ENCODE results near the gene ADM5.

ADM5 gene

DNA sequence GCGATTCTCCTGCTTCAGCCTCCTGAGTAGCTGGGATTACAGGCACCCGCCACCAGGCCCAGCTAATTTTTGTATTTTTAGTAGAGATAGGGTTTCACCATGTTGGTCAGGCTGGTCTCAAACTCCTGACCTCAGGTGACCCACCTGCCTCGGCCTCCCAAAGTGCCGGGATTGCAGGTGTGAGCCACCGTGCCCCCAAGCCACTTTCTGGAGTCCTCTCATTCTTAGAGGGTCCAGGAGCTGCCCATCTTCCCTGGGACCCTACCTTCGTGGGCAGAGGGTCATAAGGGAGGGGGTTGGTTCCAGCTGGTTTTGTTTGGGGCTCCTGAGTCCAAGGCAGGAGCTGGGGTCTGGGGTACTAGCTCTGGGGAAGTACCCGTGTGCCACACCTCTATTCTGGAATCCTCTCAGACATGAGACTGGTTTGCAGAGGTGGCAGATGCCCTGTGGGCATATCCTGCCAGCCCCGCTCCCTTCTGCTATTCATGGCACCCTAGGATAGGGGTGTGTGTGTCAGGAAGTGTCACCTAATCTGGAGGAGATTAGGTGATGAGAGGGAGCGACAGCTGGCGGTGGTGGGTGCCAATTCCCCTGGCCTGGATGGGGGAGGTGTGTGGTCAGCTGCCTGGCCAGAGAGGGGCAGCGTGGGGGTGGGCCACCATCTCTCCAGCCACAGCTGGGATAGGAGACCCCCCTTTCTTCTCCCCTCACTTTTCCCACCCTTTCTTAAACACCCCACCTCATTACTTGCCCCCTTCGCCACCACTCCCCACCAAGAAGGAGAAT is 10.2 kb upstream of the ADM5 start:
- ATAC-seq (replicated peaks; ENCODE audit: extremely low read depth, poor library complexity, severe bottlenecking) = no peak
- Mint-ChIP-seq H3K4me1 (peaks cover 43% of the 10 kb centered on the region), H3K27ac (ENCODE audit: low read depth) (peak overlapping the region; percentile 99)

DNA sequence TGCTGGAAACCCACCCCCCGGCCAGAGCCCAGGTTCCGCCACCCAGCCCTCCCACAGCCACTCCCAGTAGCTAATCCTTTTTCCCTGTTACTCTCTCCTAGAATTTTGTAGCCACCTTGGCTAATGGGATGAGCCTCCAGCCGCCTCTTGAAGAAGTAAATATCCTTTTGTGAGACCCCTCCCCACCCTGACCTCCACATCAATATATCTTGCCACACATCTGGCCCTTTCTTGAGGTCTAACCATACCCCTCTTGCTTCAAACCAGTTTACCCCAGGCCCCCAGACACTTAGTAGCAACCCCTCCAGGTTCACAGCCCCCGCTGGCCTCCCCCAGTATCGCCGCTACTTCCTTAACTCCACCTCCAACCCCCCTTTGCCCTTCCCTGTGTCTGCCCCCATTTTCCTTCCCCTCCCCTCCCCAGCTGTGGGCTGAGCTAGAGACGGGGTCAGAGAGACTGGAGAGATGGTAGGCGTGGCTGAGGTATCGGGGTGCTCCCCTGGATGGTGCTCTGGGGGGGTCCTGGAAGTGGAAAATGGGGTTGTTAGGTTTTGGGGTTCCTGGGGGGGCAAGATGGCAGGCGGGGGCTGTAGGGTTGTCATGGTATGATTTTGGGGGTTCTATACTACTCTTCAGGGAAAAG is 9.5 kb upstream of the ADM5 start:
- peaks cover 41% of the 10 kb centered on the region for H3K36me3 Mint-ChIP-seq (ENCODE audit: insufficient read depth)
- ATAC-seq (replicated peaks; ENCODE audit: extremely low read depth, poor library complexity, severe bottlenecking) = no peak
- no peaks in the 10 kb centered on the region for H3K9me3 Mint-ChIP-seq
- H3K4me1 Mint-ChIP-seq = peaks cover 45% of the 10 kb centered on the region
- H3K4me3 Mint-ChIP-seq = peak overlapping the region; percentile 28
- no peak for DNase-seq (ENCODE audit: low spot score in 2 of 2)
- no peaks in the 10 kb centered on the region for H3K27me3 Mint-ChIP-seq
- H3K27ac Mint-ChIP-seq (ENCODE audit: low read depth) = peak overlapping the region; percentile 99

More for the DNA sequence above, 10.2 kb upstream of the ADM5 start:
- H3K36me3 Mint-ChIP-seq (ENCODE audit: insufficient read depth) = peaks cover 38% of the 10 kb centered on the region
- H3K27me3 Mint-ChIP-seq = no peaks in the 10 kb centered on the region
- H3K4me3 Mint-ChIP-seq = peak overlapping the region; percentile 97
- no peak for DNase-seq (ENCODE audit: low spot score in 2 of 2)
- no peaks in the 10 kb centered on the region for H3K9me3 Mint-ChIP-seq

- peak overlapping the region; percentile 99 for H3K27ac Mint-ChIP-seq (ENCODE audit: low read depth)
- no peak for ATAC-seq (replicated peaks; ENCODE audit: extremely low read depth, poor library complexity, severe bottlenecking)
- H3K4me1 Mint-ChIP-seq = peaks cover 45% of the 10 kb centered on the region
- no peaks in the 10 kb centered on the region for H3K27me3 Mint-ChIP-seq
- H3K36me3 Mint-ChIP-seq (ENCODE audit: insufficient read depth) = peaks cover 41% of the 10 kb centered on the region
- H3K4me3 Mint-ChIP-seq = peak overlapping the region; percentile 31
- peak; percentile 87 to 98 for DNase-seq (ENCODE audit: low spot score in 2 of 2)
- H3K9me3 Mint-ChIP-seq = no peaks in the 10 kb centered on the region
These were observed 8.7 kb upstream of the ADM5 start for GRCh38 chr19:49680421-49681351.

GRCh38 chr19:49681830-49682229 is 7.6 kb upstream of the ADM5 start:
- ATAC-seq (replicated peaks; ENCODE audit: extremely low read depth, poor library complexity, severe bottlenecking) = no peak
- no peak for DNase-seq (ENCODE audit: low spot score in 2 of 2)
- Mint-ChIP-seq H3K27ac (ENCODE audit: low read depth) (no peak overlapping the region), H3K9me3 (no peaks in the 10 kb centered on the region), H3K27me3 (no peaks in the 10 kb centered on the region), H3K4me3 (no peak overlapping the region), H3K4me1 (peaks cover 34% of the 10 kb centered on the region), H3K36me3 (ENCODE audit: insufficient read depth) (peaks cover 37% of the 10 kb centered on the region)

DNA sequence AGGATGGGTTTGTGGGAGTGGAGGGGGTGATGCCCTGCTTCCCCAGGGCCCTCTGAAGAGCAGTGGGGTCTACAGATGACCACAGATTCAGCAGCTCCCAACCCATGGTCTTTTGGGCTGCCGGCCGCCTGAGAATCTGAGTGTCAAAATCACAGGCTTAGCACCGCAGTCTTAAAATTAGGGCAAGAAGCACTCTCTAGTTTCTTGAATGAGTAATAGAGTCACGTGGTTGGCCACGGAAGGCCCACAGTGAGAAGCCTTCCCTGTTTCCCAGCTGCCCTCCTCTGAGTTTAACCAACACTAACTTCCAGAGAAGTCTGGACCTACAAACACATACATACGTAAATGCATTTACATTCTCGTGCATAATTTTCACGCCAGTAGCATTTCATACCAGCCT is 7.1 kb upstream of the ADM5 start:
- H3K27ac Mint-ChIP-seq (ENCODE audit: low read depth) = no peak overlapping the region
- no peak for DNase-seq (ENCODE audit: low spot score in 2 of 2)
- H3K27me3 Mint-ChIP-seq = no peaks in the 10 kb centered on the region
- peaks cover 33% of the 10 kb centered on the region for H3K36me3 Mint-ChIP-seq (ENCODE audit: insufficient read depth)
- peaks cover 29% of the 10 kb centered on the region for H3K4me1 Mint-ChIP-seq
- H3K4me3 Mint-ChIP-seq = no peak overlapping the region
- no peaks in the 10 kb centered on the region for H3K9me3 Mint-ChIP-seq
- ATAC-seq (replicated peaks; ENCODE audit: extremely low read depth, poor library complexity, severe bottlenecking) = no peak

DNA sequence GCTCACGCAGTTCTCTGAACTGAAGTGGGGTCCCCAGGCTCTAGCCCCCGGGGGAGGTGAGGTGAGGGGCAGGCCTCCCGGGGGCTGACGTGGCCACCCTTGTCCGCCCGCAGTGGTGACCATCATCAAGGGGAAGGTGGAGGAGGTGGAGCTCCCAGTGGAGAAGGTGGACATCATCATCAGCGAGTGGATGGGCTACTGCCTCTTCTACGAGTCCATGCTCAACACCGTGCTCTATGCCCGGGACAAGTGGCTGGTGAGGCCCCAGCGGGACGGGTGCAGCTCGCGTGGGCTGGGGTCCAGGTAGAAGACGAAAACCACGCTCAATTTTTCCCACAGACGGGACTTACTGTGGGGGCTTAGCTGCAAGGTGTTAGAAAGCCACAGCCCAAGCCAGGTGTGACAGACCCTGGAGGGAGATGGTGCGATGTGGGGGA is 5.6 kb upstream of the ADM5 start:
- H3K27ac Mint-ChIP-seq (ENCODE audit: low read depth) = no peak overlapping the region

GRCh38 chr19:49684251-49684982 is 5.0 kb upstream of the ADM5 start:
- Mint-ChIP-seq H3K4me1 (peaks cover 28% of the 10 kb centered on the region), H3K4me3 (no peak overlapping the region), H3K36me3 (ENCODE audit: insufficient read depth) (peaks cover 33% of the 10 kb centered on the region), H3K27ac (ENCODE audit: low read depth) (no peak overlapping the region), H3K9me3 (no peaks in the 10 kb centered on the region), H3K27me3 (no peaks in the 10 kb centered on the region)
- ATAC-seq (replicated peaks; ENCODE audit: extremely low read depth, poor library complexity, severe bottlenecking) = no peak
- DNase-seq (ENCODE audit: low spot score in 2 of 2) = no peak

More for the DNA sequence above, 5.6 kb upstream of the ADM5 start:
- H3K27me3 Mint-ChIP-seq = no peaks in the 10 kb centered on the region
- peaks cover 28% of the 10 kb centered on the region for H3K4me1 Mint-ChIP-seq
- no peak overlapping the region for H3K4me3 Mint-ChIP-seq
- ATAC-seq (replicated peaks; ENCODE audit: extremely low read depth, poor library complexity, severe bottlenecking) (no peak), DNase-seq (ENCODE audit: low spot score in 2 of 2) (no peak)
- peaks cover 35% of the 10 kb centered on the region for H3K36me3 Mint-ChIP-seq (ENCODE audit: insufficient read depth)
- no peaks in the 10 kb centered on the region for H3K9me3 Mint-ChIP-seq

GRCh38 chr19:49684983-49685553 is 4.3 kb upstream of the ADM5 start:
- peaks cover 6% of the 10 kb centered on the region for H3K27me3 Mint-ChIP-seq
- DNase-seq (ENCODE audit: low spot score in 2 of 2) = no peak
- no peak overlapping the region for H3K4me3 Mint-ChIP-seq
- H3K36me3 Mint-ChIP-seq (ENCODE audit: insufficient read depth) = peaks cover 32% of the 10 kb centered on the region
- H3K4me1 Mint-ChIP-seq = peaks cover 26% of the 10 kb centered on the region
- ATAC-seq (replicated peaks; ENCODE audit: extremely low read depth, poor library complexity, severe bottlenecking) = no peak
- H3K27ac Mint-ChIP-seq (ENCODE audit: low read depth) = peak overlapping the region; percentile 67
- H3K9me3 Mint-ChIP-seq = no peaks in the 10 kb centered on the region

DNA sequence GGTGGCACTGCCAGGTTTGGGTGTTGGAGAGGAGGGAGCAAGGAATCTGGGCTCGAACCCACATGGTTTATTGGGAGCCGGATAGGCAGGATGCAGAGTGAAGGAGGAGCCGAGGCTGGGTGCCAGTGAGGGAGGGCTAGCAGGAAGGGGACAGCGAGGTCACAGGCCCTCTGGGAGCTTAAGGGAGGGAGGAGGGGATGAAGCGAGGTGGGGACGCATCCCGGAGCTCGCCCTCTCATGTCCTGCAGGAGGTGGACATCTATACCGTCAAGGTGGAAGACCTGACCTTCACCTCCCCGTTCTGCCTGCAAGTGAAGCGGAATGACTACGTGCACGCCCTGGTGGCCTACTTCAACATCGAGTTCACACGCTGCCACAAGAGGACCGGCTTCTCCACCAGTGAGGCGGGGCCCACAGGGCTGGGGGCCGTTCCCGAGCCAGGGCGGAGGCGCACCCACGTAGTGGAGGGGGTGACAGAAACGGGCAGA is 3.5 kb upstream of the ADM5 start:
- Mint-ChIP-seq H3K27ac (ENCODE audit: low read depth) (peak overlapping the region; percentile 67), H3K4me3 (no peak overlapping the region), H3K36me3 (ENCODE audit: insufficient read depth) (peaks cover 34% of the 10 kb centered on the region), H3K4me1 (peaks cover 27% of the 10 kb centered on the region), H3K27me3 (peaks cover 14% of the 10 kb centered on the region), H3K9me3 (no peaks in the 10 kb centered on the region)
- DNase-seq (ENCODE audit: low spot score in 2 of 2) = no peak
- no peak for ATAC-seq (replicated peaks; ENCODE audit: extremely low read depth, poor library complexity, severe bottlenecking)

DNA sequence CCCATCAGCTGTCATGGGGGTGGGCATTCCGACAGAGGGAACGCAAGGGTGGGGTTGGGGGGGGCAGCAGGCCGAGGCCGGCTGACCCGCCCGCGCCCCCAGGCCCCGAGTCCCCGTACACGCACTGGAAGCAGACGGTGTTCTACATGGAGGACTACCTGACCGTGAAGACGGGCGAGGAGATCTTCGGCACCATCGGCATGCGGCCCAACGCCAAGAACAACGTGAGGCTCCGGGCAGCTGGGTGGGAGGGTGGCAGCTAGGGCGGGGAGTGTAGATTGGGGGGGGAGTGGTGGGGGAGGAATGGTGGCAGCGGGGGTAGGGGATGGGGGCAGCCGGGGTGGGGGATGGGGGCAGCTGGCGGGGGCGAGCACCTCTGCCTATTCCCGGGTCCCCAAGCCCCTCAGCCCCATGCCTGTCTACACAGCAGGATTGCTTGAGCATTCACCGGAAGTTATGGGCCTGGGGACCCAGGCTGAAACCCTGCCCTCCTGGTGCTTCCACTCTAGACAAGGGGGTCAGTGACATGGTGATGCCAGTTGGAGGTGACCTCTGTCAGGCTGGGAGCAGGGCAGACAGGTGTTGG is 2.8 kb upstream of the ADM5 start:
- no peak for DNase-seq (ENCODE audit: low spot score in 2 of 2)
- peaks cover 21% of the 10 kb centered on the region for H3K27me3 Mint-ChIP-seq
- no peak for ATAC-seq (replicated peaks; ENCODE audit: extremely low read depth, poor library complexity, severe bottlenecking)
- H3K9me3 Mint-ChIP-seq = no peaks in the 10 kb centered on the region
- H3K36me3 Mint-ChIP-seq (ENCODE audit: insufficient read depth) = peaks cover 32% of the 10 kb centered on the region
- H3K4me1 Mint-ChIP-seq = peaks cover 30% of the 10 kb centered on the region
- no peak overlapping the region for H3K4me3 Mint-ChIP-seq
- H3K27ac Mint-ChIP-seq (ENCODE audit: low read depth) = no peak overlapping the region

GRCh38 chr19:49687150-49687549 is 2.2 kb upstream of the ADM5 start:
- no peaks in the 10 kb centered on the region for H3K9me3 Mint-ChIP-seq
- ATAC-seq (replicated peaks; ENCODE audit: extremely low read depth, poor library complexity, severe bottlenecking) = no peak
- H3K27me3 Mint-ChIP-seq = peaks cover 27% of the 10 kb centered on the region
- peaks cover 30% of the 10 kb centered on the region for H3K4me1 Mint-ChIP-seq
- H3K4me3 Mint-ChIP-seq = no peak overlapping the region
- H3K36me3 Mint-ChIP-seq (ENCODE audit: insufficient read depth) = peaks cover 28% of the 10 kb centered on the region
- no peak for DNase-seq (ENCODE audit: low spot score in 2 of 2)
- H3K27ac Mint-ChIP-seq (ENCODE audit: low read depth) = no peak overlapping the region

Measured in central memory CD8-positive, alpha-beta T cell (primary cell).